ENCODE measurements around the gene SH2B2.
"Not testable (repeated sequence)": the region's sequence is repeated elsewhere in the genome, so short reads cannot be mapped to it uniquely, and the experiment has no call there.

SH2B2 gene

DNA sequence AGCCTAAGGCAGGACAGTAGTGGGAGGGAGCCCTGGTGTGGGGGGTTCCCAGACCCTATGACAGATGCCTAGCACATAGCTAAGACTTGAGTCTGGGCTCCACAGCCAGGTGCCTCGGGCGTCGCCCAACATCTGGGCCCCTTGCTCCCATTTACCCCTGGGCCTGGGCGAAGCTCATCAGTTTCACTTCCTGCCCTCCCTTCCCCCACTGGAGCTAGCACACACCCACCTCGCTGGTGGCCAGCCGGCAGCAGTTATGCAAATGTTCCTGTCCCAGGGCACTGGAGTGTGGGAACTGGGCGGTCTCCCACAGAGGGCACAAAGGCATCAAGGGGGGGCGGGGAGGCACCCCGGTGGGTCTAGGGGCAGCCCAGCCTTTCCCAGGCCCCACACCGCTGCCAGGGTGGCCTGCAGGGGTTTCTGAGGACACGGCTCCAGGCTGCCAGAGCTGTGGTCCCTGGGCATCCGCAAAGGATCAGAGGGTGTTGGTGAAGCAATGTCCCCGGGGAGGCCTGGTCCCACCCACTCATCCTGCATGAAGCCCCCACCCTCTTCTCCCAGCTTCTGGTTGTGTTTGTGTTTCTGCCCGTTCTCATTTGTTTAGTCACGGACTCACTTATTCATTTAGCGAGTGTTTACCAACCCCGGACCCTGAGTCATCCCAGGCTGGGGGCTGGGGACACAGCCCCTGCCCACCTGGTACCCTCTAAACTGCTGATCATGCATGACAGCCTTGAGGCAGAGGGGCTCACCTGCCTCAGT, 20.4 kb downstream of the SH2B2 start:
- peak; percentile 67 for DNase-seq

DNA sequence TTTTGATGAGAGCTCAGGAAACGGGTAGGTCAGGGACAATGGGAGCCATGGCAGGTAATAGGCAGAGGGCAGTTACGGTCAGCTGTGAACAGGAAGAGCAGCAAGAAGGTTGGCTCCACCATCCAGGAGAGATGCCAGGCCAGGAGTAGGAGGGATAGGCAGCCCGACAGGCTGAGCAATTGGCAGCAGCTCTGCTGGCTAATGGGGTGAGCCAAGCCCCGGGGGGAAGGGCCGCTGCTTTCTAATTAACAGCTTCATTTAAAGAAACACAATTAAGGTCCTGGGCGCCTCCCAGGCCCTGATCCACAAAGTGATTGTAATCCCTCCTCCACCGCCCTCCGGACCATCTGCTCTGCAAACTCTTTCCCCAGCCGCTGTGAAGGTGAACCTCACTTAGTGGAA, 23.7 kb downstream of the SH2B2 start:
- no peak for DNase-seq

DNA sequence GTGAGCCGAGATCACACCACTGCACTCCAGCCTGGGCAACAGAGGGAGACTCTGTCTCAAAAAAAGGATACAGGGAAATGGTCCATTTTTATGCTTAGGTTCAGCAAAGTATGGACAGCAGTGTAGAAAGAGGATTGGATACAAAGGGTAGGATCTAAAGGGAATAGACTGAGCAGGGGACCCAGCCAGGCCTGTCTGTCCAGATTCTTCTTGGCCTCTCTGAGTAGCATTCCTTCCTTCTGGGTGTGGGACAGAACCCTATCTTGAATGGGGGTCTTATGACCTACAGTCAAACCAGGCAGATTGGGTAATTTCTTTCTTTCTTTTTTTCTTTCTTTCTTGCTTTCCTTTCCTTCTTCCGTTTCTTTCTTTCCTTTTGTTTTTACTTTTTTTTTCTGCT, 25.6 kb downstream of the SH2B2 start:
- no peak for DNase-seq

DNA sequence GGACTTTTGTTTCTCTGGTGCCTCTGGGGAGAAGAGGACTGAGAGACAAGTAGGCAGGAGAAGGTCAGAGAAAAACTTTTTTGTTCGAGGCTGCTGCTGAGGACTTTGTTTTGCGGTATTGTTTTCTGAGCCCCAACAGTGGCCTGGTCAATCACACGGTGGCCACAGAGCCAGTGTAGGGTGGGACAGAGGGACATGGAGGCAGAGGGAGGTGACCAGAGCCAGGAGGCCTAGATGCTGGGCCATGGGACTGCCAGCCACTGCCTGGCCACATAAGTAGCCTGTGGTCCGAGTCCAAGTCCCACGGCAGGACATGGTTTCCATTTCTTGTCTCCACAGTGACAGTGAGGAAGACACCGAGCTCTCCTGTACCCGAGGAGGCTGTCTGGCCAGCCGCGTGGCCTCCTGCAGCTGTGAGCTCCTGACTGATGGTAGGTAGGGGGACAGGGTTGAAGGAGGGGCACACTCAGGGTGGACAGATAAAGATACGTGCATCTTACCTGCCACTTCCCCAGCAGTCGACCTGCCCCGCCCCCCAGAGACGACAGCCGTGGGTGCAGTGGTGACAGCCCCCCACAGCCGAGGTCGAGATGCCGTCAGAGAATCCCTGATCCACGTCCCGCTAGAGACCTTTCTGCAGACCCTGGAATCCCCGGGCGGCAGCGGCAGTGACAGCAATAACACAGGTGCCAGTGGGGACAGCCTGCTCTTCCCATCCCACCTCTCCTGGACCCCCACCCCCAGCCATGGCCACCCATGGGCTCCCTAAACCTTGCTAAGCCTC, 27.5 kb downstream of the SH2B2 start:
- no peak for DNase-seq

DNA sequence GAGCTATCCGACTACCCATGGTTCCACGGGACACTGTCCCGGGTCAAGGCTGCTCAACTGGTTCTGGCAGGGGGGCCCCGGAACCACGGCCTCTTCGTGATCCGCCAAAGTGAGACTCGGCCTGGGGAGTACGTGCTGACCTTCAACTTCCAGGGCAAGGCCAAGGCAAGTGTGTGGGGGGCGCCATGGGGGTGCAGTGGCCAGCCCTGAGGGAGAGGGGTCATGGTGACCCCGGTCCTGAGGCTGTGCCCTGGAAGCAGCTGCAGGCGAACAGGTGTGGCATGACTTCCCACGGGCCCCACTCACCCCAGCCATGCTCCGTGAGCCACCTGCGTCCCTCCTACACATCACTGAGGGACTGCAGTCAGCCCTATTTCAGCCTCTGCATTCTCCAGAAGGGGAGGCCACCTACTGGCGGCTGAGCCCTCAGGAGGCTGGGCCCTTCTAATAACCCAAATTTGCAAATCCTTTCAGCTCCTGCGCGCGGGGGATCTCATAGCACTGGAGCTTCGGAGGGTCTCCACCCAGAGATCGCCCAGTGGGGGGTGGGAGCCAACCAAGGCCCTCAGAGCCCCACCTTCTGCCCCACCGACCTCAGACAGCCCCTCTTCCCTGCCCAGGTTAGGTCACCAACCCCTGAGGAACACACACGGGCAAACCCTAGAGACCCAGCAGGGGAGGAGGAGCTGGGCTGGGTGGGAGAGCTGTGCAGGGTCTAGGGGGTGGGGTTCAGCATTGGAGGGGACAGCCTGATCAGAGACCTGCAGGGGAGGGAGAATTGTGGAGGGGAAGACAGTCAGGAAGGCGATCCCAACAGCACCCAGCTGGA, 30.8 kb downstream of the SH2B2 start:
- no peak for DNase-seq

DNA sequence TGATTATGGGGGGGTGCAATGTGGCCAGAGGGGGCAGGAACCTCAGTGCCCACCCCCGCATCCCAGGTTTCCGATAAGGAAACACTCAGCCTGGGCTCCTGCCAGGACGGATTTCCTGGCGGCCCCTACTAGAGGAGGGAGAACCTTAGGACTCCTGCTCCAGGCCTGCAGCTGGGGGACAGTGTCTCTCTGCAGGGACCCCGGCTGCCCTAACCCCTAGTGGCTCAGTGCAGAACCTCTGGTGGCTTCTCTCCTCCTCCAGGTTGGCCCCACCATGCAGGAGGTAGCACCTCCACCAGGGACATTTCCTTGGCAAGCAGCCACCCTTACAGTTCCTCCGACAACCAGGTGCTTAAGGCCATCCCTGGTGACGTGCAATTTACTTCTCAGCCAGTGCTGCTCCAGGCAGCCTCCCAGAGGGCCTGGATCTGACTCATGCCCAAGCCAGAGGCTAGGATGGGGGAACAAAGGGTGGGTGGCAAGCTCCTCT, 31.9 kb downstream of the SH2B2 start:
- DNase-seq, result no peak

DNA sequence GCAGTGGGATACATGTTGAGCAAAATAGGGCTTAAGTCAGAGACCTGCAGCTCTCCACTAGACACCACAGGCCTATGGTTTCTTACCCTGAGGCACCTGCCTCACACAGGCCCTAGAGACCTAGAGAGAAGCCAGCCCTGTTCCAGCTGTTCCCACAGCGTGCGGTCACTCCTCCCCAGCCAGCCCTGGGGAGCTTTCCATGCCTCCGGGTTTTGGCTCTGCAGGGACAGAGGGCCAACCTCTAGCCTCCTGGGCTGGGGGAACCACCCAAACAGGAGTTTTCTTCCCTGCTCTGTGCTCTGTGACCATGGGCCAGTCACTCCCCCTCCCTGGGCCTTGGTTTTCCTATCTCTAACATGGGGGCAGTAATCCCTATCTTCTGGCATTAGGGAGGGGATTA, 33.0 kb downstream of the SH2B2 start:
- no peak for DNase-seq

DNA sequence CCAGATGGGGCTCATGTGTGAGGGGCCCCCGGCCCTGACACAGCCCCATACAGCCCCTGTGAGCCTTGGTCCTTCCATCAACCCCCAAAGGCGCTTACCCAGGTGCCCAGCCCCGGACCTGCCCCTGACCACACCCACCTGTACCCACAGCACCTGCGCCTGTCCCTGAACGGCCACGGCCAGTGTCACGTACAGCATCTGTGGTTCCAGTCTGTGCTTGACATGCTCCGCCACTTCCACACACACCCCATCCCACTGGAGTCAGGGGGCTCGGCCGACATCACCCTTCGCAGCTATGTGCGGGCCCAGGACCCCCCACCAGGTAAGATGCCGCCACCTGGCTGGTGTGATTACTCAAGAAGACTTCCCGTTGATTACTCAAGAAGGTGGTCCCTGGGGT, 33.5 kb downstream of the SH2B2 start:
- no peak for DNase-seq

DNA sequence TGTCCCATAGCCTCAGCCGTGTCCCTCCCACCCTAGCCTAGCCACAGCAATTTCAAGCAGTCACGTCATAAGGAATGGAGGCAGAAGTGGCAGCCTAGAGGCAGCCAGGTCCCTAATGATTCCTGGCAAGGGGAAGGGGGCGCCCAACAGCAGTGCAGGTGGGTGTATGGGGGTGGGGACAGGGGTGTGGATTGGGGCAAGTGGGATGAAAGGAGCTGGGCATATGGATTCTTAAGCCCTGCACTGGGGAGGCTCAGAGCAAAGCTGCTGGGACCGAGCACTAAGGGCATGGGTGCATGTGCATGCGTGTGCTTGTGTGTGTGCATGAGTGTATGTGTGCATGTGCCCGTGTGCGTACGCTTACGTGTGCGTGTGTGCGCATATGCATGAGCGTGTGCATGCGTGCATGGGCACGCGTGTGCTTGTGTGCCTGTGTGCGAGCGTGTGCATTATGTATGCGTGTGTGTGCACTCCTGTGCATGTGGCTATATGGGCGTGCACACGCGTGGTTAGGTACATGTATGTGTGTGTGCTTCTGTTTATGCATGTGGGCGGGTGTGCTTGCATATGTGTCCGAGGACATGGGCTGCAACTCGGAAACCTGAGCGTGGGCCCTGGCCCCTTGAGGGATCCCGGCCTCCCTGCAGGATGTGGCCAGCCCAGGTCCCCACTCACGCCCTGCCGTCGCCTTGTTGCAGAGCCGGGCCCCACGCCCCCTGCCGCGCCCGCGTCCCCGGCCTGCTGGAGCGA, 34.1 kb downstream of the SH2B2 start:
- no peak for DNase-seq

DNA sequence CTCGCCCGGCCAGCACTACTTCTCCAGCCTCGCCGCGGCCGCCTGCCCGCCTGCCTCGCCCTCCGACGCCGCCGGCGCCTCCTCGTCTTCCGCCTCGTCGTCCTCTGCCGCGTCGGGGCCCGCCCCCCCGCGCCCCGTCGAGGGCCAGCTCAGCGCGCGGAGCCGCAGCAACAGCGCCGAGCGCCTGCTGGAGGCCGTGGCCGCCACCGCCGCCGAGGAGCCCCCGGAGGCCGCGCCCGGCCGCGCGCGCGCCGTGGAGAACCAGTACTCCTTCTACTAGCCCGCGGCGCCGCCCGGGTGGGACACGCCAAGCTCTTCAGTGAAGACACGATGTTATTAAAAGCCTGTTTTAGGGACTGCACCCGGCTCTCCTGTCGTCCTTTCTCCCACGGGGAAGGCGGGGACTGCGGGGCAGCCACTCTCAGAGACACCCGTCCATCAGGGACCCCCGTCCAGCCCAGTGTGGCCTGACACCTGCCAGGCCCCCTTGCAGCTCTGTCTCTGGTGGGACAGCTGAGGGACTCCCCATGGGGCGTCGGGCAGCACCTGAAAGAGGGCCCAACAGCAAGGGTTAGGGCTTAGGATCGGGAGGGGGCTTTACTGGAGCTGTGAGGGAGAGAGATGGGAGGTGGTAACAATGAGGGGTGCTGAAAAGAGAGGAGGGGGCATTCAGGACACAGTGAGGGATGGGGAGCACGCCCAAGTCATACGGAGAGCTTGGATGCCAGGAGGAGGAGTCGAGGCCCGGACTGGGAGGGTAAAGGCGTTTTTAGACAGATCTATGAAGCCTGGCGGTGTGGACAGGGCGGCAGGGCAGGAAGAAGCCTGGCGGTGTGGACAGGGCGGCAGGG, 34.9 kb downstream of the SH2B2 start:
- peak; percentile 52 for DNase-seq

DNA sequence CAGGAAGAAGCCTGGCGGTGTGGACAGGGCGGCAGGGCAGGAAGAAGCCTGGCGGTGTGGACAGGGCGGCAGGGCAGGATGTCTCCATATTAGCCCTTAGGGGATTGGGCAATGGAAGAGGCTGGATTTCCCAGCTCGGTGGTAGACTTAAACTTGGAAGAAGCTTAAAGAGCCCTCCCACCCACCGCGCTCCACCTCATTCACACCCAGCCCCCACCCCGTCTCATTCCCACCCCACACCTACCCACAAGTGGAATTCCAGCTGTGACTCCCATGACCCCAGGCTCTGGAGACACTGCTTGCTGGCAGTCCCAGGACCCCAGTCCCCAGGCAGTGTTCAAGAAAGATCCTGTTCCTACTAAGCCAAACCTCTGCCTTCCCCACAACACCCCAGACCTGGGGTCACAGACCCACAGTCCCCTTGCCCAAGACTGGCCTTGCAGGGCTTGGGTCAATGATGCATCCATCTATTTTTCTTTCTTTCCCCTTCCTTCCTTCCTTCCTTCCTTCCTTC, 35.6 kb downstream of the SH2B2 start:
- no peak for DNase-seq

DNA sequence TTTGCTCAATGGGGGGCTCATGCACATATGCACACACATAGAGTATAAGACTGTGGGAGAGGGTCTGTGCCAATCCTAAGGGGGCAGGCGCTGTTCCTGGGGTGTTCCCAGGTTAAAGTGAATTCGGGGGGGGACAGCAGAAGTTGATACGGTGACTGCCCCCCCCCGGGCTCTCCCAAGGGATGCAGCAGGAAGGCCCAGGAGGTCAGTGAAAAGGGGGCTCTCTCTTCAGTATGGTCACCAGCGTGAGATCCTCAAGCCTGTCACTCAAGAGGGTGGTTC, 37.2 kb downstream of the SH2B2 start:
- no peak for DNase-seq

DNA sequence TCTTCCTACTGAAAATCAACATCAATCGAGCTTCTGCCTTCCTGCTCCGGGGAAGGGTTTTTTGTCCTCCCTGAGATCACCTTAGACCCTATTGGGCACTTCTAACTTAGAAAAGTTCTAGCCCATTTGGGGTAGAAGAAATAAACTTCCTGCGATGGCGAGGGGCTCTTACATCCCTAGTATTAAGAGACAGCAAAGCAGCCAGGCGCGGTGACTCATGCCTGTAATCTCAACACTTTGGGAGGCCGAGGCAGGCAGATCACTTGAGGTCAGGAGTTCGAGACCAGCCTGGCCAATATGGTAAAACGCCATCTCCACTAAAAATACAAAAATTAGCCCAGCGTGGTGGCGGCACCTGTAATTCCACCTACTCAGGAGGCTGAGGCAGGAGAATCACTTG, 38.4 kb downstream of the SH2B2 start:
- DNase-seq, result not testable (repeated sequence)

DNA sequence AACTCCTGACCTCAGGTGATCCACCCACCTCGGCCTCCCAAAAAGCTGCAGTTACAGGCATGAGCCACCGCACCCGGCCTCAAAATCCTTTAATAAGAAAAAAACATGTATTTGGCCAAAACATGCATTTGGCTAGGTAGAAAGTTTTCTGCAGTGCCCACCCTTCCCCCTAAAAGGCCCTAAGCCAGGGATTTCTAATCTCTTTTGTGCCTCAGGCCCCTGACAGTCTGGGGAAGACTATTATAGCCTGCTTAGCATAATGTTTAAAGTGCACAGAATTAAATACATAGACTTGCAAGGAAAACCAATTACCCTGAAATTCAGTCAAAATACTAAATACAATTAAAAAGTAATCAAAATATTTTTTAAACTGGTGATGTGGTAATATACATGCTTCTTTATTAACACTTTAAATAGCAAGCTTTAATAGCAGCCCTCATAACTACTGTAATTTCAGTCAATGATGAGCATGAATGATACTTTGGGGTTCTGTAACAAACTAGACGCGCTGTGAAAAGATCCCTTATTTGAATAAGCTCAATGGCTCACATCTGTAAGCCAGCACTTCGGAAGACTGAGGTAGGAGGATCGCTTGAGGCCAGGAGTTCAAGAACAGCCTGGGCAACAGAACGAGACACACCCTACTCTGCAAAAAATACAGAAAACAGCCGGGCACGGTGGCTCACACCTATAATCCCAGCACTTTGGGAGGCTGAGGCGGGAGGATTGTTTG, 39.7 kb downstream of the SH2B2 start:
- DNase-seq, result no peak

DNA sequence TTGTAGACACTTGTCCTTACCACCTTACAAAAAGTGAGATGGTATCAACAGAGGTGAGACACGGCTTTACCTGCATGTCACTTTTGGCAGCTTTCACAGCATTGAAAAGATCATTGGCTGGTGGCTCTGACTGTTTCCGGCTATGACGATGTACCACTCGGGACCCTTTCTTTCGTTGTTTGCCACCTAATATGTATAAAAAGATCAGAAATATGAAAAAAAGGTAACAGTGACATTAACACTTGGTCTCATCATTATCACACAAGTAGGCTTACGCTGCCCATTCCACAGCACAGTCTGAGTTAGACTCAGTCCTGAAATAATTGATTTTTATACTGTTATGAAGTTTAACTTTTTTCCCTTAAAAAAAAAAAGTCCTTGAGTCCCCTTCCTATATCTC, 40.5 kb downstream of the SH2B2 start:
- not testable (repeated sequence) for DNase-seq

DNA sequence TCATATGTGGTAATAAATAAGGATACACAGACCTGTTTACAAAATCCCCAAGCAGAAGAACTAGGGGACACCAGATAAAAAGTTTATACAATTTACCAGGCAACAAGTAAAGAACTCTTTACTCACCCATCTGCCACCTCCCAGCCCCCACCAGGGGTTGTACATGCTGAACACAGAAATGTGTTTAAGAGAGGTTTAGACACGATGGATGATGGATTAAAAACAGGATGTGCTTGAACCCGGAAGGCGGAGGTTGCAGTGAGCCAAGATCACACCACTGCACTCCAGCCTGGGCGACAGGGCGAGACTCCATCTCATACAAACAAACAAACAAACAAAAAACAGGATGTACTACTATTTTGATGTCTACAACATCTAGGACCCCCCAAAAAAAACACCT, 42.2 kb downstream of the SH2B2 start:
- not testable (repeated sequence) for DNase-seq

DNA sequence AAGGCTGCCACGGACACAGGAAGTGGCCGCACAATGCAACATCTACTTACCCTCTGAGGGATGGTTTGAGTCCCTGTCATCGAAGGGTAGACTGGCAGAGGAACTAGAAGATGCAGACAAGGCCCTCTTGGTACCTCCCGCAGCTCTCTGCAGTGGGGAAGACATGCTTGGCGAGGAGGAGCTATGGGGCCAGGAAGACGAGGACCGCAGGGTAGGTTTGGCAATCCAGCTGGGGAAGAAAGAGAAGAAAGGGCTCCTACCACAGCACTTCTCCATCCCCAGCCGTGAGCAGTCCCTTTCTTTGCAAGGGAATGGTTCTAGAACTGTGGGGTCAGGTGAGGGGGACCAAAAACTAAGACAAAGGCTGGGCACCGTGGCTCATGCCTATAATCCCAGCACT, 42.7 kb downstream of the SH2B2 start:
- DNase-seq, result not testable (repeated sequence)

DNA sequence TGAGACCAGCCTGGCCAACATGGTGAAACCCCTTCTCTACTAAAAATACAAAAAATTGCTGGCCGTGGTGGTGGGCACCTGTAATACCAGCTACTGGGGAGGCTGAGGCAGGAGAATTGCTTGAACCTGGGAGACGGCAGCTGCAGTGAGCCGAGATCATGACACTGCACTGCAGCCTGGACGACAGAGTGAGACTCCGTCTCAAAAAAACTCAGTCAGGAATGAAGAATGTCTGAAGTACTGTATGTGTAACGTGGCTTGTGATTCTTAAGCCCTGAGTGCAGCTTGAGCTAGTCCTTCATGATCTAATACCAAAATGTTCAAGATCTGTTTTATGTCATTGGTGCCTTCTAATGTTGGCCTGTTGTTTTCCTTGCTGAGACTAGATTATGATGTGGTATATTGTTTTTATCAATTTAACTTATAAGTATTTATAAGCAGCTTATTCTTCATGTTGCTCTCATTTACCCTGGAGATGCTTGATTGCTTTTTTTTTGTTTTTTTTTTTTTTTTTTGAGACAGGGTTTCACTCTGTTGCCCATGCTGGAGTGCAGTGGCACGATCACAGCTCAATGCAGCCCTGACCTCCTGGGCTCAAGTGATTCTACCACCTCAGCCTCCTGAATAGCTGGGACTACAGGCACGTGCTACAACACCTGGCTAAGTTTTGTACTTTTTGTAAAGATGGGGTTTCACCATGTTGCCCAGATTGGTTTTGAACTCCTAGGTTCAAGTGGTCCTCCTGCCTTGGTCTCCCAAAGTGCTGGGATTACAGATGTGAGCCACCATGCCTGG, 44.2 kb downstream of the SH2B2 start:
- DNase-seq, result not testable (repeated sequence)

DNA sequence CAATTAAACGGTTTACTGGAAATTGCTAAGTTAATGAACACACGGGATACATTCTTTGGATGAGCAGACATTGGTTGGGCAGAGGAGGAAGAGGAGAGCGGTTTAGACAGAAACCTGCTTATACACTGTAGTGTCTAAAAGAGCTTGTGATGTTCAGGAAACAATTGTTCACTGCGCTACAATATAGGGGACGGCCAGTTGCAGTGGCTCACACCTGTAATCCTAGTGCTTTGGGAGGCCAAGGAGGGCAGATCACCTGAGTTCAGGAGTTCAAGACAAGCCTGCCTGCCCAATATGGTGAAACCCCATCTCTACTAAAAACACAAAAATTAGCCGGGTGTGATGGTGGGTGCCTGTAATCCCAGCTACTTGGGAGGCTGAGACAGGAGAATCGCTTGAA, 48.9 kb downstream of the SH2B2 start:
- not testable (repeated sequence) for DNase-seq

DNA sequence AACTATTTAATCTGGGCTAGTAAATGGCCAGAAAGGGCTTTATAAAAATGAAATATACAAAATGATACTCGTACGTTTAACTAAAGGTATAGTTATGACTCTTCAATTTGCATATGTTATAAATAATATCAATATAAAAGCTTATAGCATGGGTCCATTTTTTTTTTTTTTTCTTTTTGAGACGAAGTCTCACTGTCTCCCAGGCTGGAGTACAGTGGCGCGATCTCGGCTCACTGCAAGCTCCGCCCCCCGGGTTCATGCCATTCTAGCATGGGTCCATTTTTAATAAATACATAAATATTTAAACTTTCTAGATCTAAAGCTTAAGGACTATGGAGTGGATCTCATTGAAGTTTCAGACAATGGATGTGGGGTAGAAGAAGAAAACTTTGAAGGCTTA, 50.3 kb downstream of the SH2B2 start:
- DNase-seq, result not testable (repeated sequence)
